ENCODE results near the gene TMEM150A.

TMEM150A gene

DNA sequence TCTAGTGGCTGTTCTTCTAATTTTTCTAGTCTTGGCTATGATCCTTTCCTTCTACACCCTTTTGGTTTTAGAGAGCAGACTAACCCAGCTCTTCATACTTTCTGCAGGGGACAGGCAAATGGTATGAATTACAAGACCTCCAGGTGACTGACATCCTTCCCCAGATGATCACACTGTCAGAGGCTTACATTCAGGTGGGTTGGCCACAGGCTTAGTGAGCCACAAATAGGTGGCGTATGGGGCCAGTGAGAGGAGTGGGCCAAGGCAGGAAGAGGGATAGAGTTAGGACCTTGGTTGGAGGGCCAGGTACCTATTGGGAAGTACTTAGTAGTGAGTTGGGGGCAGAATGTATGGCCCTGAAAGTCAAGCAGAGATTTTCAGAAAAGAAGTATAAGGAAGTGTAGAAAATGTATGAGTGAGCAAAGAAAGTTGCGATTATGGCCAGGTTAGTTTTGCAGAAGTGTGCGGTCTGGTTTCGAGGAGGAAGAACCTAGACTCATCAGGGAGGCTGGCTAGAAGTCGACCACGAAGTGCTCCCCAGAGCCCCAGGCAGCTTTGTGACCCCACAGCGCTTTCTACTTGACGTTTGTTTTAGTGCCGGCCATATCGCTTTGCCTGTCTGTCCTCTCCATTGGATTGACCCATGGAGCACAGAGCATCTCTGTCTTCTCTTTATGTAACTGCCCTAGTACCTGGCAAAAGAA is 45.5 kb upstream of the TMEM150A start:
- TF ChIP-seq CTCF (IDR thresholded peaks at IDR 0.05; ENCODE audit: extremely low read depth, missing control alignments): no peak
- peak; percentile 54 for DNase-seq (ENCODE audit: low spot score)

GRCh38 chr2:85646166-85646565 is 43.7 kb upstream of the TMEM150A start:
- TF ChIP-seq CTCF (IDR thresholded peaks at IDR 0.05; ENCODE audit: extremely low read depth, missing control alignments): no peak
- DNase-seq (ENCODE audit: low spot score): no peak

DNA sequence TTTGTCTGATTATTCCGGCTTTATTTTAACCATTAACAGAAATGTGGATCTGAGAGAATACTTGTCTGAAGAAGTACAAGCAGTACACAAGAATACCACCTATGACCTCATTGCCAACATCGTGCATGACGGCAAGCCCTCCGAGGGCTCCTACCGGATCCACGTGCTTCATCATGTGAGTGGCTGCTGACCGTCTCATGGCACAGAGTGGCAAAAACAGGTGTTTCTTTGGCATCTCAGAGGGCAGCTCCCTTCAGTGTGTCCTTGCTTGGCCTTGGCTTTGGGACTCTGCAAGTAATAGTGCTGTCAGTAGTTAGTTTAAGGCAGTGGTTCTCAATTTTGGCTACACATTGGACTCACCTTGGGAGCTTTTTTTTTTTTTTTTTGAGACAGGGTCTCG is 42.4 kb upstream of the TMEM150A start:
- no peak for TF ChIP-seq CTCF (IDR thresholded peaks at IDR 0.05; ENCODE audit: extremely low read depth, missing control alignments)
- DNase-seq (ENCODE audit: low spot score): no peak

DNA sequence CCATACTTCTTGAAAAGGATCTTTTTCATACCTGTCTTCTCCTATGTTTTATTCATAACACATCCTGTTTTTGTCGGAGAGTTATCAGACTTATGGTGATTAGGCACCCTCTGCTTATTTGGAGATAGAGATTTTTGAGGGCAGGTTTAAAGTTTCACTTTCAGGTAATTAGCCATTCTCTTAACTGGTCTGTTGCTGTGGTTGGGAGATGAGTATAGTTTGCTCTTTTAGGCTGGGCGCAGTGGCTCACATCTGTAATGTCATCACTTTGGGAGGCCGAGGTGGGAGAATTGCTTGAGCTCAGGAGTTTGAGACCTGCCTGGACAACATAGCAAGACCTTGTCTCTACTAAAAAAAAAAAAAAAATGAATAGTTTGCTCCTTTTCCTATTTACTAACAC is 40.2 kb upstream of the TMEM150A start:
- TF ChIP-seq CTCF (IDR thresholded peaks at IDR 0.05; ENCODE audit: extremely low read depth, missing control alignments): no peak
- no peak for DNase-seq (ENCODE audit: low spot score)

DNA sequence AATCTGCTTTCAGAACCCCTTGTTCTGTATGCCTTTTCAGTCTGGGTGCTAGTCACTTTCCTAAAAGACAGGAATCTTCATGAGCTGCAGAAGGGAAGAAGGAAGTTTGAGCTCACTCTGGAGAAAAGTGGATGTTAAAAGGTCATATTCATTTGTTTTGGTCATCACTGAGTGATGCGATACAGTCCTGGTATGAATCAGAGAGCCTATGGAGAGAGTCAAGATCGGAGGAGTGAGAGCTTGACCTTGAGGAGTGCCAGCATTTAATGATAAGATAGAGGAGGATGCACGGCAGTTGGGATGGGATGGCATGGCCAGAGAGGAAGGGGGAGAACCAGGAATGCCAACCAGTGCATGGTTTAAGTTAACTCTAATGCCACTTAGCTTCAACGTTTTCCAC is 33.1 kb upstream of the TMEM150A start:
- TF ChIP-seq CTCF (IDR thresholded peaks at IDR 0.05; ENCODE audit: extremely low read depth, missing control alignments): no peak
- DNase-seq (ENCODE audit: low spot score): no peak

DNA sequence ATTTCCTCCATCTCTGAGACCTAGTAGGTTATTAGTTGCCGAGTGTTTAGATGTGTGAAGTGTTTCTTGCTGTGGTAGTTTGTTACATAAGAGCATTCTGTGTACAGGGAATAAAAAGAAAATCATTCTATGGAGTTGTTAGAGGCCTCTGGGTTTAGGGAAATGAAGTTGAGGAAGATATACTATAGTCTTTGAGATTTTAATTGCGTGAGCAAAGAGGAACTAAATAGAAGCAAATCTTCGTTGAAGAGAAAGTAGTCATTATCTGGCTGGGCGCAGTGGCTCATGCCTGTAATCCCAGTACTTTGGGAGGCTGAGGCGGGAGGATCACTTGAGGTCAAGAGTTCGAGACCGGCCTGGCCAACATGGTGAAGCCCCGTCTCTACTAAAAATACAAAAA is 32.5 kb upstream of the TMEM150A start:
- TF ChIP-seq CTCF (IDR thresholded peaks at IDR 0.05; ENCODE audit: extremely low read depth, missing control alignments): no peak
- no peak for DNase-seq (ENCODE audit: low spot score)

DNA sequence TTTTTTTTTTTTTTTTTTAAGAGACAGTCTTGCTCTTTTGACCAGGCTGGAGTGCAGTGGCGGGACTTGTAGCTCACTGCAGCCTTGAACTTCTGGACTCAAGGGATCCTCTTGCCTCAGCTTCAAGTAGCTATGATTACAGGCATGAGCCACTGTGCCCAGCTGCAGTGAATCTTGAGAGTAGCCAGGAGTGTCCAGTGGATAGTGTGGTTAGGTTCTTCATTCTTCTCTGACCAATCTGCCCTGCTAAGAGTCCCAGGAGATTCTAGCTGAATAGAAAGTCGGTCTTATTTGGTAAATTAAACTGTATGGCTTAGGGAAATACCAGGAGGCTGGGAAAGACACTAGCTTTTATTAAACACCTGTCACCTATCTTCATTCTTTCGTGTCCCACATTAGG is 28.8 kb upstream of the TMEM150A start:
- TF ChIP-seq CTCF (IDR thresholded peaks at IDR 0.05; ENCODE audit: extremely low read depth, missing control alignments): no peak
- DNase-seq (ENCODE audit: low spot score): no peak
